PC-3 (cell line): Measurements from ENCODE around the gene DNAH17. TPM values are rescaled to one million over a fixed set of nuclear protein-coding genes. Genes with fewer than 3 reads are reported as not detected.

Experiments used
- ATAC-seq: fragments of 200-7000 bp; cut with Tn5 transposase; 2 replicates; pipeline ENCODE4 v1.9.1; 2020; ENCODE audit warnings: mild to moderate bottlenecking, moderate library complexity
- BruUV-seq: library from RNA; stranded (reverse); fragments of 400-500 nt; replicated peaks from 2 replicates; lab custom pipeline; 2021; lab: Mats Ljungman, UMichigan
- CTCF ChIA-PET: fragments of 300-600 bp; sonication (Branson Sonifier 250); formaldehyde crosslinking; loops from one replicate; lab custom pipeline; 2022; ENCODE audit warnings: antibody characterized with exemption; lab: Charles Lee
- POLR2A ChIA-PET: fragments of 300-600 bp; sonication (Branson Sonifier 250); formaldehyde crosslinking; loops from one replicate; lab custom pipeline; 2022; ENCODE audit warnings: antibody characterized with exemption; ENCODE audit not compliant: unreplicated experiment; lab: Charles Lee
- DNase-seq: peaks from one replicate; pipeline ENCODE4 v3.0.0-alpha.2; 2015
- H2AFZ ChIP-seq: fragments of 300-600 bp; sonication (generic); 2 replicates; pipeline ENCODE4 v1.6.0; 2016; ENCODE audit warnings: antibody characterized with exemption, low read length
- H3F3A ChIP-seq: fragments of 300-600 bp; sonication (generic); one replicate; pipeline ENCODE4 v1.6.0; 2017; ENCODE audit warnings: antibody characterized with exemption, low read length, control low read depth, mild to moderate bottlenecking; ENCODE audit not compliant: unreplicated experiment
- H3K27ac ChIP-seq: fragments of 300-600 bp; sonication (generic); 2 replicates; pipeline ENCODE4 v1.5.1; 2016; ENCODE audit warnings: mild to moderate bottlenecking, low read length
- H3K27me3 ChIP-seq: fragments of 300-600 bp; sonication (generic); 2 replicates; pipeline ENCODE4 v1.6.1; 2016; ENCODE audit warnings: low read length, mixed read lengths
- H3K36me3 ChIP-seq: fragments of 300-600 bp; sonication (generic); 2 replicates; pipeline ENCODE4 v1.6.1; 2016; ENCODE audit warnings: low read depth, mixed run types, low read length, mixed read lengths
- H3K4me1 ChIP-seq: fragments of 300-600 bp; sonication (generic); 2 replicates; pipeline ENCODE4 v1.5.1; 2016; ENCODE audit warnings: low read length; ENCODE audit not compliant: insufficient read depth
- H3K4me2 ChIP-seq: fragments of 300-600 bp; sonication (generic); 2 replicates; pipeline ENCODE4 v1.6.0; 2016; ENCODE audit warnings: low read length
- H3K4me3 ChIP-seq: fragments of 300-600 bp; sonication (generic); 2 replicates; pipeline ENCODE4 v1.5.1; 2016; ENCODE audit warnings: mild to moderate bottlenecking, low read length, mixed read lengths
- H3K79me2 ChIP-seq: fragments of 300-600 bp; sonication (generic); 2 replicates; pipeline ENCODE4 v1.6.1; 2017; ENCODE audit warnings: low read length, mixed read lengths
- H3K9ac ChIP-seq: fragments of 300-600 bp; sonication (generic); 2 replicates; pipeline ENCODE4 v1.6.0; 2016; ENCODE audit warnings: mild to moderate bottlenecking, low read length
- H3K9me2 ChIP-seq: fragments of 300-600 bp; sonication (generic); replicated peaks from 2 replicates; pipeline ENCODE4 v1.6.1; 2016; ENCODE audit warnings: mixed run types, low read length, mixed read lengths
- H3K9me3 ChIP-seq: fragments of 300-600 bp; sonication (generic); 2 replicates; pipeline ENCODE4 v1.6.1; 2016; ENCODE audit warnings: low read length, mixed read lengths
- H4K20me1 ChIP-seq: fragments of 300-600 bp; sonication (generic); 2 replicates; pipeline ENCODE4 v1.6.1; 2016; ENCODE audit warnings: low read length, mixed read lengths
- EZH2 ChIP-seq: fragments of 300-600 bp; sonication (generic); IDR thresholded peaks from one replicate; pipeline ENCODE4 v1.6.1; 2017; ENCODE audit warnings: antibody characterized with exemption, mild to moderate bottlenecking, low read length; ENCODE audit not compliant: unreplicated experiment
- EZH2phosphoT487 ChIP-seq: fragments of 300-600 bp; sonication (generic); IDR thresholded peaks from 2 replicates; pipeline ENCODE4 v1.6.1; 2018; ENCODE audit warnings: mild to moderate bottlenecking, antibody characterized with exemption, low read length, borderline replicate concordance
- intact Hi-C: fragments of 100-400 bp; cut with micrococcal nuclease; formaldehyde crosslinking; loops from 2 replicates; pipeline ENCODE4 v1.9.0; 2023
- total RNA-seq: library from RNA; depleted of rRNA; stranded (reverse); fragments of >200 nt; gene quantifications from 2 replicates; pipeline ENCODE4 v1.2.3, GENCODE V29; 2014
- TF ChIP-seq, protein P1 (sequence below): fragments of 300-600 bp; sonication (generic); conservative IDR thresholded peaks from 2 replicates; pipeline ENCODE4 v1.5.1; 2017; ENCODE audit warnings: antibody characterized with exemption, low read depth, mild to moderate bottlenecking, low read length

DNAH17 gene
- total RNA-seq, 1 experiment from 2014 or later: 0.04 TPM

DNA sequence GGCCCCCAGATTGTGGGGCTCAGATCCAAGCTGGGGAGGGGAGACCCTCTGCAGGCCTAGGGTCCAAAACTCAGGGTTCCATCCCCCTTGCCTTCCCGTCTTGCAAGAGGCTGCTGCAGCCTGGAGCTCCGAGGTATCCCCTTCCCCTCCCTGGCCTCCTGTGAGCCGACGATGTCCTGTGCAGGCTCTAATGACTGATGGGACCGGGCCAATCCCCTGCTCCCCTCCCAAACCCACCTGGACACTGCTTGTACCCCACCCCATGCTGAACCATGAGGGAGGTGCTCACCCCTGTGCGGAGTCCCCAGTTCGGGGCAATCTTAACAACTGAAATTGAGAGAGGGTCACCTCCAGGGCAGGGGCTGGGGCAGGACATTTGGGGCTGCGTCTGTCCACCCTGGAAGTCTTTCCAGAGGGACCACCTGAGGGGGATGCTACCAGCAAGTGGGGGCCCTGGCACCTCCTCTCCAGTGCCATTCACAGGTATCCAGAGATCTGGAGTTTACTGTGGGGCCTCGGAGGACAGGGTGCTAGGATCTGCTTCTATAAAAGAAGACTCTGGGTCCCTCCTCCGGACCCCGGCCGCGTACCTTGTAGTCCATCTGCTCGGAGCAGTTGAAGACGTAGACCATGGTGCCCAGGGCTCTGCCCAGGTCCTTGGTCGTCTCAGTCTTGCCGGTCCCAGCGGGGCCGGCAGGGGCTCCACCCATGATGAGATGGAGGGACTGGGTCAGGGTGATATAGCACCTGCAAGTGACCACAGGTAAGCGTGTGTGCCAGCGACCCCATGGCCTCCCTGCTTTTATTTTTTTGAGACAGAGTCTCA is 77.3 kb downstream of the DNAH17 start:
- Histone ChIP-seq H3K36me3 (no peaks in the 10 kb centered on the region), H3K27ac (no peak overlapping the region), H3K4me3 (no peak overlapping the region), H3F3A (no peaks in the 10 kb centered on the region), H3K9me3 (no peaks in the 10 kb centered on the region), H4K20me1 (no peaks in the 10 kb centered on the region), H3K4me1 (peaks cover 6% of the 10 kb centered on the region), H3K79me2 (no peaks in the 10 kb centered on the region), H3K9me2 (no peaks in the 10 kb centered on the region), H2AFZ (no peak overlapping the region), H3K9ac (no peak overlapping the region), H3K4me2 (no peak overlapping the region), H3K27me3 (no peaks in the 10 kb centered on the region)
- ATAC-seq (no peak), DNase-seq (no peak)
- intact Hi-C loops: no loop called here
- BruUV-seq: no TSS peak
- ChIA-PET POLR2A (no interaction called here), CTCF (no interaction called here)
- TF ChIP-seq, protein P1, sequence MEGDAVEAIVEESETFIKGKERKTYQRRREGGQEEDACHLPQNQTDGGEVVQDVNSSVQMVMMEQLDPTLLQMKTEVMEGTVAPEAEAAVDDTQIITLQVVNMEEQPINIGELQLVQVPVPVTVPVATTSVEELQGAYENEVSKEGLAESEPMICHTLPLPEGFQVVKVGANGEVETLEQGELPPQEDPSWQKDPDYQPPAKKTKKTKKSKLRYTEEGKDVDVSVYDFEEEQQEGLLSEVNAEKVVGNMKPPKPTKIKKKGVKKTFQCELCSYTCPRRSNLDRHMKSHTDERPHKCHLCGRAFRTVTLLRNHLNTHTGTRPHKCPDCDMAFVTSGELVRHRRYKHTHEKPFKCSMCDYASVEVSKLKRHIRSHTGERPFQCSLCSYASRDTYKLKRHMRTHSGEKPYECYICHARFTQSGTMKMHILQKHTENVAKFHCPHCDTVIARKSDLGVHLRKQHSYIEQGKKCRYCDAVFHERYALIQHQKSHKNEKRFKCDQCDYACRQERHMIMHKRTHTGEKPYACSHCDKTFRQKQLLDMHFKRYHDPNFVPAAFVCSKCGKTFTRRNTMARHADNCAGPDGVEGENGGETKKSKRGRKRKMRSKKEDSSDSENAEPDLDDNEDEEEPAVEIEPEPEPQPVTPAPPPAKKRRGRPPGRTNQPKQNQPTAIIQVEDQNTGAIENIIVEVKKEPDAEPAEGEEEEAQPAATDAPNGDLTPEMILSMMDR: no peak
- no peak for TF ChIP-seq EZH2
- no peak for TF ChIP-seq EZH2phosphoT487

DNA sequence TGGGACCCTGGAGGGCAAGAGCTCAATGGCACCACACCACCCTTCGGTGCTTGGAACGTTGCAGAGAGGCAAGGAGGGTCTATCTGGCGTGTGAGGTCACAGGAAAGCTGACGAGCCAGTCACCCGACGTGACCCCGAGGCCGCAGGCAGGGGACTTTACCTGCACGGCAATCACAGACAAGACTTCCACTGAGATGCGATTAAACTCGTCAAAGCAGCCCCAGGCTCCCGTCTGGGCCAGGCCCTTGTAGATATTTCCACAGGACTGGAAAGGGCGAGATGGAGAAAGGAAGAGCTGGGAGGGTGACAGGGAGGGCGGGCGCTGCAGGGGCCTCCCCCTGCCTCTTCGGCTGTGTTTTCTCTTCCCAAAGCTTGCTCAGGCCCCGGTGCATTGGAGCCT is 78.3 kb downstream of the DNAH17 start:
- no peak for ATAC-seq
- Histone ChIP-seq H3K27ac (no peak overlapping the region), H3K9me2 (no peaks in the 10 kb centered on the region), H3K4me1 (no peaks in the 10 kb centered on the region), H3K9me3 (no peaks in the 10 kb centered on the region), H3K4me3 (no peak overlapping the region), H3F3A (no peaks in the 10 kb centered on the region), H3K79me2 (no peaks in the 10 kb centered on the region), H3K36me3 (no peaks in the 10 kb centered on the region), H3K27me3 (no peaks in the 10 kb centered on the region), H4K20me1 (no peaks in the 10 kb centered on the region), H3K4me2 (no peak overlapping the region), H2AFZ (no peak overlapping the region), H3K9ac (no peak overlapping the region)
- intact Hi-C loops: no loop called here
- DNase-seq: no peak
- POLR2A ChIA-PET: no interaction called here
- TF ChIP-seq EZH2 (no peak), EZH2phosphoT487 (no peak)
- TF ChIP-seq, protein P1: no peak
- CTCF ChIA-PET: no interaction called here
- BruUV-seq: no TSS peak

DNA sequence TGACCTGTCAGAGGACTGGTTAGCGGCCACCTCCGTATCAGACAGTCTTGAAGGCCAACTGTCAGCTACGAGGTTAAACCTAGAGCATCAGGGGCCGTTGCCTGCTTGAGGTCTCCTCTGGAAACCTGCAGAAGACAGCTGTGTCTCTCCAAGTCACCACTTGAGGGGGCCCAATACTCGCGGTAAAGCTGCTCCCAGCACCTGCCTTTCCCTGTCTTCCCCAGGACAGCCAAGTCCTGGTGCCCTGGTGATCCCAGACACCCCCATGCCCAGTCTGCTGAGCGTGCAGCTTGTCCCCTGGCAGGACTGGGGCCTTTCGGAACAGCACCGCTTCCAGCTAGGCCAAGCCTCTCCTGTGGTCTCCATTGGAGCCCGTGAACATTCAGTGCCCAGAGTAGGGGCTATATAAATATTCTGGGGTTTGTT is 80.1 kb downstream of the DNAH17 start:
- Histone ChIP-seq H3K4me3 (no peak overlapping the region), H3K4me2 (no peak overlapping the region), H4K20me1 (no peaks in the 10 kb centered on the region), H3K4me1 (no peaks in the 10 kb centered on the region), H3K79me2 (no peaks in the 10 kb centered on the region), H3F3A (no peaks in the 10 kb centered on the region), H3K9ac (no peak overlapping the region), H3K27me3 (no peaks in the 10 kb centered on the region), H3K9me3 (no peaks in the 10 kb centered on the region), H3K9me2 (no peaks in the 10 kb centered on the region), H2AFZ (no peak overlapping the region), H3K36me3 (no peaks in the 10 kb centered on the region), H3K27ac (no peak overlapping the region)
- POLR2A ChIA-PET: interaction anchor here (0.6 kb wide), 1 partner anchor 202 kb away, joined by 4 read pairs; no protein-coding TSS in a partner anchor
- ATAC-seq (peak; percentile 98), DNase-seq (peak; percentile 91)
- intact Hi-C loops: loop anchor here (1.0 kb wide), 3 partner anchors 77 to 248 kb away; no protein-coding TSS in a partner anchor
- no peak for TF ChIP-seq EZH2phosphoT487
- TF ChIP-seq, protein P1: peak; percentile 92
- CTCF ChIA-PET: interaction anchor here (0.5 to 1.1 kb wide), 5 partner anchors 63 to 1953 kb away, joined by 3 to 5 read pairs (median 4); no protein-coding TSS in a partner anchor
- BruUV-seq: no TSS peak
